GM12878 (cell line): Measurements from ENCODE around the gene CNTNAP2. TPM values are rescaled to one million over a fixed set of nuclear protein-coding genes. Genes with fewer than 3 reads are reported as not detected.

Experiments used
- ATAC-seq: fragments of 200-7000 bp; cut with Tn5 transposase; 3 replicates; pipeline ENCODE4 v1.9.1; 2020; ENCODE audit warnings: mild to moderate bottlenecking, moderate library complexity
- BruUV-seq: library from RNA; stranded (reverse); fragments of 400-500 nt; replicated peaks from 2 replicates; lab custom pipeline; 2021; lab: Mats Ljungman, UMichigan
- CTCF ChIA-PET: fragments of 300-600 bp; sonication (Branson Sonifier 250); formaldehyde crosslinking; extraction: SDS; loops from one replicate; lab custom pipeline; 2021; ENCODE audit warnings: inconsistent platforms; lab: Yijun Ruan, JAX
- POLR2A ChIA-PET: fragments of 350-600 bp; formaldehyde crosslinking; extraction: SDS; loops from one replicate; lab custom pipeline; 2021; ENCODE audit warnings: inconsistent platforms; lab: Charles Lee
- RAD21 ChIA-PET: fragments of 300-600 bp; sonication (Branson Sonifier 250); formaldehyde crosslinking; loops from one replicate; lab custom pipeline; 2023; ENCODE audit warnings: antibody characterized with exemption; ENCODE audit not compliant: unreplicated experiment; lab: Charles Lee
- SMC1A ChIA-PET: fragments of 300-600 bp; sonication (Branson Sonifier 250); formaldehyde crosslinking; loops from one replicate; lab custom pipeline; 2023; ENCODE audit not compliant: unreplicated experiment, uncharacterized antibody; lab: Charles Lee
- DNase-seq: peaks from one replicate; pipeline ENCODE4 v3.0.0-alpha.2; 2011; ENCODE audit warnings: low read depth, low spot score
- FAIRE-seq: peaks from 3 replicates; lab custom pipeline; 2011; peaks lifted over from hg19 to GRCh38; lab: Jason Lieb, UNC
- H2AFZ ChIP-seq: 2 replicates; pipeline ENCODE4 v1.6.0; 2011; ENCODE audit warnings: low read depth, low read length, control low read depth; ENCODE audit not compliant: control insufficient read depth
- H3K27ac ChIP-seq: 2 replicates; pipeline ENCODE4 v1.5.1; 2011; ENCODE audit warnings: control low read depth; ENCODE audit not compliant: control insufficient read depth, insufficient read depth
- H3K27me3 ChIP-seq, 2 experiments: replicated peaks in 1 of 2; 2 replicates each; pipeline versions ENCODE4 v1.6.0 to v1.6.1; 2011; ENCODE audit warnings: low read length in 1 of 2; ENCODE audit not compliant: control insufficient read depth in 2 of 2, insufficient read depth in 2 of 2
- H3K36me3 ChIP-seq, 2 experiments: 2 replicates each; pipeline ENCODE4 v1.5.1; 2011; ENCODE audit warnings: low read length in 1 of 2; ENCODE audit not compliant: control insufficient read depth in 2 of 2, insufficient read depth in 2 of 2
- H3K4me1 ChIP-seq: 2 replicates; pipeline ENCODE4 v1.6.1; 2011; ENCODE audit warnings: mild to moderate bottlenecking, low read length, moderate library complexity, mixed read lengths; ENCODE audit not compliant: control insufficient read depth, insufficient read depth
- H3K4me2 ChIP-seq: 2 replicates; pipeline ENCODE4 v1.6.0; 2011; ENCODE audit warnings: control low read depth; ENCODE audit not compliant: control insufficient read depth, insufficient read depth
- H3K4me3 ChIP-seq: fragments of 200-600 bp; sonication (generic); 2 replicates; pipeline ENCODE4 v1.5.1; 2016
- H3K79me2 ChIP-seq: 2 replicates; pipeline ENCODE4 v1.6.0; 2011; ENCODE audit warnings: low read length; ENCODE audit not compliant: control insufficient read depth, insufficient read depth
- H3K9ac ChIP-seq: 2 replicates; pipeline ENCODE4 v1.8.0; 2011; ENCODE audit warnings: low read length, control low read depth, mixed read lengths; ENCODE audit not compliant: control insufficient read depth, insufficient read depth
- H3K9me3 ChIP-seq: replicated peaks from 3 replicates; pipeline ENCODE4 v1.5.1; 2011; ENCODE audit warnings: mild to moderate bottlenecking, low read length; ENCODE audit not compliant: control insufficient read depth, insufficient read depth
- H4K20me1 ChIP-seq: 2 replicates; pipeline ENCODE4 v1.6.0; 2011; ENCODE audit not compliant: control insufficient read depth, insufficient read depth
- CREB1 ChIP-seq: IDR thresholded peaks from 2 replicates; pipeline ENCODE4 v1.6.1; 2012; ENCODE audit warnings: low read depth, mild to moderate bottlenecking, inconsistent platforms
- E2F4 ChIP-seq: IDR thresholded peaks from 2 replicates; pipeline ENCODE4 v1.6.1; 2012; ENCODE audit warnings: low read depth, low read length, improper control_type of control experiment
- GATAD2B ChIP-seq: fragments of 450-650 bp; conservative IDR thresholded peaks from 2 replicates; pipeline ENCODE4 v1.6.1; 2017; ENCODE audit warnings: low read depth, mild to moderate bottlenecking, moderate library complexity
- IKZF1 ChIP-seq: fragments of 450-650 bp; conservative IDR thresholded peaks from 2 replicates; pipeline ENCODE4 v1.6.1; 2017; ENCODE audit warnings: antibody characterized with exemption, mild to moderate bottlenecking
- JUNB ChIP-seq: IDR thresholded peaks from 2 replicates; pipeline ENCODE4 v1.6.1; 2016; ENCODE audit warnings: antibody characterized with exemption, mild to moderate bottlenecking
- RBBP5 ChIP-seq: fragments of 200-600 bp; sonication (generic); conservative IDR thresholded peaks from 2 replicates; pipeline ENCODE4 v1.6.1; 2016
- SMARCA5 ChIP-seq: fragments of 450-650 bp; IDR thresholded peaks from 2 replicates; pipeline ENCODE4 v1.6.1; 2017; ENCODE audit warnings: mild to moderate bottlenecking
- SPI1 ChIP-seq: IDR thresholded peaks from 2 replicates; pipeline ENCODE4 v1.6.1; 2011; ENCODE audit warnings: low read depth, mild to moderate bottlenecking, low read length, moderate library complexity, borderline replicate concordance; ENCODE audit not compliant: insufficient read depth
- TARDBP ChIP-seq: IDR thresholded peaks from 2 replicates; pipeline ENCODE4 v1.6.1; 2016; ENCODE audit warnings: borderline replicate concordance
- WGBS: methylation state at CpG from one replicate; pipeline ENCODE4 v1.1.6; 2016; ENCODE audit warnings: low lambda C conversion rate; ENCODE audit not compliant: insufficient replicate concordance, insufficient coverage; ENCODE audit errors: missing lambda C conversion rate; 5-methylcytosine and 5-hydroxymethylcytosine counted together
- in situ Hi-C: fragments of 300-500 bp; cut with MboI; formaldehyde crosslinking; loops from 9 replicates; pipeline ENCODE4 v1.14.3; 2018; ENCODE audit warnings: mixed read lengths
- intact Hi-C: fragments of 100-400 bp; cut with micrococcal nuclease; formaldehyde crosslinking; loops from one replicate; pipeline ENCODE4 v1.14.2; 2022; ENCODE audit not compliant: unreplicated experiment
- polyA plus RNA-seq, 11 experiments: library from polyadenylated mRNA; depleted of rRNA in 4 of 11; unstranded in 6 of 11; stranded (reverse) in 5 of 11; fragments of >200 nt; fragmentation: Nextera tagmentation in 4 of 11; fragmentation: Illumina TruSeq in 1 of 11; extraction: Ambion mirVana in 4 of 11; extraction: Trizol in 1 of 11; gene quantifications; 1 replicate in 1 of 11; 2 replicates in 10 of 11; pipeline versions ENCODE4 v1.2.1 to v1.2.3, GENCODE V29; 2011 to 2016; ENCODE audit warnings: inconsistent platforms in 2 of 11, missing spikeins in 2 of 11, low read depth in 1 of 11
- total RNA-seq, 4 experiments: library from RNA; depleted of rRNA in 3 of 4; stranded (reverse); fragments of >200 nt in 3 of 4; fragmentation: Illumina TruSeq in 1 of 4; extraction: Trizol in 1 of 4; gene quantifications; 2 replicates each; pipeline versions ENCODE4 v1.2.1 to v1.2.3, GENCODE V29; 2013 to 2021

Gene CNTNAP2
- total and polyA plus RNA-seq, 10 of the 15 experiments (the other 5 are each of a cell fraction or from before 2014, with no cell fraction given), result 0.03 to 0.08 (median 0.03) TPM; not detected in 7

- 47% methylated on average over 2 of the region's 2 CpGs for WGBS
- H3K36me3 ChIP-seq, result no peaks in the 10 kb centered on the region
- CTCF ChIA-PET, result no interaction called here
- H3K4me2 ChIP-seq, result no peak overlapping the region
- H4K20me1 ChIP-seq, result no peaks in the 10 kb centered on the region
- no TSS peak for BruUV-seq
- no peaks in the 10 kb centered on the region for H3K27me3 ChIP-seq
- no peak overlapping the region for H3K9ac ChIP-seq
- DNase-seq (no peak), ATAC-seq (no peak), FAIRE-seq (no peak)
- no peaks in the 10 kb centered on the region for H3K4me1 ChIP-seq
- H2AFZ ChIP-seq, result no peak overlapping the region
- intact Hi-C loops, result no loop called here
- TF ChIP-seq TARDBP, result no peak
- TF ChIP-seq RBBP5, result no peak
- TF ChIP-seq IKZF1, result no peak
- TF ChIP-seq GATAD2B, result no peak
- no peak for TF ChIP-seq JUNB
- no peak for TF ChIP-seq CREB1
- no peak for TF ChIP-seq E2F4
- no peak for TF ChIP-seq SPI1
- TF ChIP-seq SMARCA5, result no peak
- RAD21 ChIA-PET, result no interaction called here
- no peak overlapping the region for H3K4me3 ChIP-seq
- in situ Hi-C loops, result no loop called here
- H3K27ac ChIP-seq, result no peak overlapping the region
- H3K9me3 ChIP-seq, result no peaks in the 10 kb centered on the region
- POLR2A ChIA-PET, result no interaction called here
- H3K79me2 ChIP-seq, result no peaks in the 10 kb centered on the region
- SMC1A ChIA-PET, result no interaction called here
Measured at GRCh38 chr7:147774461-147774860, 1657.9 kb downstream of the CNTNAP2 start.
